GM21717 (cell line): ENCODE data around the gene WDR37.

Source experiments
- ATAC-seq: cut with Tn5 transposase; IDR thresholded peaks from one replicate; pipeline ENCODE4 v1.9.1; 2021; ENCODE audit warnings: mild to moderate bottlenecking, moderate library complexity; ENCODE audit not compliant: unreplicated experiment

Gene WDR37

GRCh38 chr10:1180836-1181235, 124.7 kb downstream of the WDR37 start:
- no peak for ATAC-seq
